ENCODE measurements around the gene SYT14.
"Not testable (repeated sequence)": the region's sequence is repeated elsewhere in the genome, so short reads cannot be mapped to it uniquely, and the experiment has no call there.

SYT14 gene

GRCh38 chr1:209937996-209938959 lies at the start of gene SYT14:
Gene SYT14, plus strand, starts transcription at chr1:209938217. Its CDS starts 48 bp downstream, at chr1:209938265.
- peak; percentile 82 for DNase-seq

GRCh38 chr1:209888291-209889076 lies 49.5 kb upstream of the SYT14 start:
- DNase-seq, result not testable (repeated sequence)

- DNase-seq, result no peak
Observed at GRCh38 chr1:209889077-209889418, 49.0 kb upstream of the SYT14 start.

GRCh38 chr1:209890641-209891330 lies 47.2 kb upstream of the SYT14 start:
- DNase-seq, result no peak

- DNase-seq, result no peak
Observed at GRCh38 chr1:209893751-209894150, 44.3 kb upstream of the SYT14 start.

- DNase-seq, result no peak
Observed at GRCh38 chr1:209895709-209896108, 42.3 kb upstream of the SYT14 start.

GRCh38 chr1:209896346-209896745 lies 41.7 kb upstream of the SYT14 start:
- DNase-seq, result no peak

GRCh38 chr1:209898271-209898670 lies 39.7 kb upstream of the SYT14 start:
- DNase-seq, result not testable (repeated sequence)

- DNase-seq, result not testable (repeated sequence)
Observed at GRCh38 chr1:209898851-209899250, 39.2 kb upstream of the SYT14 start.

- DNase-seq, result no peak
Observed at GRCh38 chr1:209899948-209900347, 38.1 kb upstream of the SYT14 start.

- no peak for DNase-seq
Observed at GRCh38 chr1:209900734-209901133, 37.3 kb upstream of the SYT14 start.

GRCh38 chr1:209901211-209901610 lies 36.8 kb upstream of the SYT14 start:
- no peak for DNase-seq

- DNase-seq, result not testable (repeated sequence)
Observed at GRCh38 chr1:209904774-209905173, 33.2 kb upstream of the SYT14 start.

GRCh38 chr1:209911746-209912145 lies 26.3 kb upstream of the SYT14 start:
- DNase-seq, result no peak

- DNase-seq, result no peak
Observed at GRCh38 chr1:209912306-209912705, 25.7 kb upstream of the SYT14 start.

GRCh38 chr1:209919637-209920036 lies 18.4 kb upstream of the SYT14 start:
- not testable (repeated sequence) for DNase-seq

- DNase-seq, result no peak
Observed at GRCh38 chr1:209920844-209921243, 17.2 kb upstream of the SYT14 start.

GRCh38 chr1:209924390-209924789 lies 13.6 kb upstream of the SYT14 start:
- DNase-seq, result no peak

- no peak for DNase-seq
Observed at GRCh38 chr1:209926045-209926444, 12.0 kb upstream of the SYT14 start.

GRCh38 chr1:209927466-209927865 lies 10.6 kb upstream of the SYT14 start:
- DNase-seq, result no peak

GRCh38 chr1:209929751-209930150 lies 8.3 kb upstream of the SYT14 start:
- no peak for DNase-seq

- DNase-seq, result no peak
Observed at GRCh38 chr1:209931141-209931540, 6.9 kb upstream of the SYT14 start.

GRCh38 chr1:209936125-209936524 lies 1.9 kb upstream of the SYT14 start:
- no peak for DNase-seq
